SK-N-SH treated with all-trans-retinoic acid at 6 μM for 48 hours (cell line): ENCODE data around the gene GPSM3.
"Not testable (repeated sequence)": the region's sequence is repeated elsewhere in the genome, so short reads cannot be mapped to it uniquely, and the experiment has no call there.

Experiments
- ATAC-seq: fragments of 200-7000 bp; cut with Tn5 transposase; 3 replicates; pipeline ENCODE4 v1.9.1; 2020; ENCODE audit warnings: mild to moderate bottlenecking, moderate library complexity
- ARNTL ChIP-seq: fragments of 450-650 bp; formaldehyde crosslinking; IDR thresholded peaks from 2 replicates; pipeline ENCODE4 v1.5.0; 2020; ENCODE audit warnings: low read depth, mild to moderate bottlenecking, moderate library complexity, borderline replicate concordance
- BACH2 ChIP-seq: fragments of 250-450 bp; sonication (Bioruptor Pico); IDR thresholded peaks from 2 replicates; pipeline ENCODE4 v1.9.0; 2021; ENCODE audit warnings: mild to moderate bottlenecking, borderline replicate concordance
- CSDC2 ChIP-seq: fragments of 250-450 bp; sonication (Bioruptor Pico); IDR thresholded peaks from 2 replicates; pipeline ENCODE4 v1.5.0; 2020; ENCODE audit warnings: mild to moderate bottlenecking, moderate library complexity
- ESRRG ChIP-seq: fragments of 250-450 bp; sonication (Bioruptor Pico); IDR thresholded peaks from 2 replicates; pipeline ENCODE4 v1.6.1; 2021; ENCODE audit warnings: mild to moderate bottlenecking
- ISL1 ChIP-seq: fragments of 250-450 bp; sonication (Bioruptor Pico); IDR thresholded peaks from 2 replicates; pipeline ENCODE4 v2.1.2; 2022; ENCODE audit warnings: mild to moderate bottlenecking, moderate library complexity
- OSR1 ChIP-seq: fragments of 250-450 bp; sonication (Bioruptor Pico); IDR thresholded peaks from 2 replicates; pipeline ENCODE4 v1.8.0; 2022; ENCODE audit warnings: moderate library complexity, mild to moderate bottlenecking, inconsistent platforms
- PPARA ChIP-seq: fragments of 250-450 bp; sonication (Bioruptor Pico); IDR thresholded peaks from 2 replicates; pipeline ENCODE4 v1.5.0; 2020; ENCODE audit warnings: mild to moderate bottlenecking, borderline replicate concordance
- RARB ChIP-seq: fragments of 250-450 bp; sonication (Bioruptor Pico); IDR thresholded peaks from 2 replicates; pipeline ENCODE4 v1.8.0; 2021; ENCODE audit warnings: mild to moderate bottlenecking, moderate library complexity
- SNAI2 ChIP-seq: fragments of 250-450 bp; sonication (Bioruptor Pico); IDR thresholded peaks from 2 replicates; pipeline ENCODE4 v1.5.0; 2020; ENCODE audit warnings: mild to moderate bottlenecking, moderate library complexity
- TCF4 ChIP-seq: fragments of 250-450 bp; sonication (Bioruptor Pico); IDR thresholded peaks from 2 replicates; pipeline ENCODE4 v1.8.0; 2021; ENCODE audit warnings: mild to moderate bottlenecking, moderate library complexity, borderline replicate concordance
- TOX ChIP-seq: fragments of 250-450 bp; sonication (Bioruptor Pico); IDR thresholded peaks from 2 replicates; pipeline ENCODE4 v1.8.0; 2021; ENCODE audit warnings: mild to moderate bottlenecking, moderate library complexity, borderline replicate concordance
- ZC3H10 ChIP-seq: fragments of 250-450 bp; sonication (Bioruptor Pico); IDR thresholded peaks from 2 replicates; pipeline ENCODE4 v1.5.1; 2021; ENCODE audit warnings: mild to moderate bottlenecking, moderate library complexity
- ZFP30 ChIP-seq: fragments of 450-650 bp; formaldehyde crosslinking; IDR thresholded peaks from 2 replicates; pipeline ENCODE4 v1.5.0; 2022; ENCODE audit warnings: mild to moderate bottlenecking, moderate library complexity
- ZNF565 ChIP-seq: fragments of 450-650 bp; formaldehyde crosslinking; conservative IDR thresholded peaks from 2 replicates; pipeline ENCODE4 v1.5.0; 2020; ENCODE audit warnings: low read depth, mild to moderate bottlenecking, moderate library complexity
- ZNF70 ChIP-seq: fragments of 450-650 bp; formaldehyde crosslinking; IDR thresholded peaks from 2 replicates; pipeline ENCODE4 v1.5.0; 2020; ENCODE audit warnings: mild to moderate bottlenecking, moderate library complexity
- ZNF8 ChIP-seq: fragments of 450-650 bp; formaldehyde crosslinking; IDR thresholded peaks from 2 replicates; pipeline ENCODE4 v1.5.0; 2020; ENCODE audit warnings: mild to moderate bottlenecking, moderate library complexity
- TF ChIP-seq, protein P1 (sequence below): fragments of 250-450 bp; sonication (Bioruptor Pico); IDR thresholded peaks from 2 replicates; pipeline ENCODE4 v1.5.0; 2020; ENCODE audit warnings: mild to moderate bottlenecking, moderate library complexity
- TF ChIP-seq, protein P2 (sequence below): fragments of 250-450 bp; sonication (Bioruptor Pico); IDR thresholded peaks from 2 replicates; pipeline ENCODE4 v1.8.0; 2020; ENCODE audit warnings: mild to moderate bottlenecking, moderate library complexity, borderline replicate concordance
- TF ChIP-seq, protein P3 (sequence below): fragments of 250-450 bp; sonication (Bioruptor Pico); IDR thresholded peaks from 2 replicates; pipeline ENCODE4 v1.5.1; 2020; ENCODE audit warnings: low read depth, mild to moderate bottlenecking, moderate library complexity
- TF ChIP-seq, protein P4 (sequence below): fragments of 250-450 bp; sonication (Bioruptor Pico); IDR thresholded peaks from 2 replicates; pipeline ENCODE4 v1.5.1; 2021; ENCODE audit warnings: mild to moderate bottlenecking, moderate library complexity
- TF ChIP-seq, protein P5 (sequence below): fragments of 250-450 bp; sonication (Bioruptor Pico); IDR thresholded peaks from 2 replicates; pipeline ENCODE4 v1.8.0; 2021; ENCODE audit warnings: low read depth, mild to moderate bottlenecking, moderate library complexity, borderline replicate concordance

Gene GPSM3

DNA sequence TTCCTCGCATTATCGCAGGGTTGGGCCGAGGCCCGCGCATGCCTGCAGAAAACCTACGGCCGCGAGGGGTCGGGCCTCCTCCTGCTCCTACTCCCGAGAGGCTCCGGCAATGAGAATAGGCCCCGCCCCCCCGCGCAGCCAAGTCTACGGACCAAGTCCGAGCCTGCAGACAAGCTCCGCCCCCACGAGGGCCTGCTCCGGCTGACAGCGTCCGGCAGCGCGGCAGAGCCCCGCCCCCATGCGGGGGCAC lies 3.1 kb upstream of the GPSM3 start:
- TF ChIP-seq, protein P1, sequence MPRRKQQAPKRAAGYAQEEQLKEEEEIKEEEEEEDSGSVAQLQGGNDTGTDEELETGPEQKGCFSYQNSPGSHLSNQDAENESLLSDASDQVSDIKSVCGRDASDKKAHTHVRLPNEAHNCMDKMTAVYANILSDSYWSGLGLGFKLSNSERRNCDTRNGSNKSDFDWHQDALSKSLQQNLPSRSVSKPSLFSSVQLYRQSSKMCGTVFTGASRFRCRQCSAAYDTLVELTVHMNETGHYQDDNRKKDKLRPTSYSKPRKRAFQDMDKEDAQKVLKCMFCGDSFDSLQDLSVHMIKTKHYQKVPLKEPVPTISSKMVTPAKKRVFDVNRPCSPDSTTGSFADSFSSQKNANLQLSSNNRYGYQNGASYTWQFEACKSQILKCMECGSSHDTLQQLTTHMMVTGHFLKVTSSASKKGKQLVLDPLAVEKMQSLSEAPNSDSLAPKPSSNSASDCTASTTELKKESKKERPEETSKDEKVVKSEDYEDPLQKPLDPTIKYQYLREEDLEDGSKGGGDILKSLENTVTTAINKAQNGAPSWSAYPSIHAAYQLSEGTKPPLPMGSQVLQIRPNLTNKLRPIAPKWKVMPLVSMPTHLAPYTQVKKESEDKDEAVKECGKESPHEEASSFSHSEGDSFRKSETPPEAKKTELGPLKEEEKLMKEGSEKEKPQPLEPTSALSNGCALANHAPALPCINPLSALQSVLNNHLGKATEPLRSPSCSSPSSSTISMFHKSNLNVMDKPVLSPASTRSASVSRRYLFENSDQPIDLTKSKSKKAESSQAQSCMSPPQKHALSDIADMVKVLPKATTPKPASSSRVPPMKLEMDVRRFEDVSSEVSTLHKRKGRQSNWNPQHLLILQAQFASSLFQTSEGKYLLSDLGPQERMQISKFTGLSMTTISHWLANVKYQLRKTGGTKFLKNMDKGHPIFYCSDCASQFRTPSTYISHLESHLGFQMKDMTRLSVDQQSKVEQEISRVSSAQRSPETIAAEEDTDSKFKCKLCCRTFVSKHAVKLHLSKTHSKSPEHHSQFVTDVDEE (CRISPR knock-in tag) = no peak
- TF ChIP-seq ZNF8 (no peak), SNAI2 (CRISPR knock-in tag) (no peak), CSDC2 (CRISPR knock-in tag) (no peak), TOX (no peak), TCF4 (CRISPR knock-in tag) (no peak), ISL1 (no peak), ESRRG (CRISPR knock-in tag) (no peak), OSR1 (no peak), ZNF70 (CRISPR knock-in tag) (no peak), ARNTL (no peak), ZNF565 (no peak), BACH2 (no peak), ZC3H10 (CRISPR knock-in tag) (no peak), PPARA (CRISPR knock-in tag) (no peak)
- TF ChIP-seq, protein P2, sequence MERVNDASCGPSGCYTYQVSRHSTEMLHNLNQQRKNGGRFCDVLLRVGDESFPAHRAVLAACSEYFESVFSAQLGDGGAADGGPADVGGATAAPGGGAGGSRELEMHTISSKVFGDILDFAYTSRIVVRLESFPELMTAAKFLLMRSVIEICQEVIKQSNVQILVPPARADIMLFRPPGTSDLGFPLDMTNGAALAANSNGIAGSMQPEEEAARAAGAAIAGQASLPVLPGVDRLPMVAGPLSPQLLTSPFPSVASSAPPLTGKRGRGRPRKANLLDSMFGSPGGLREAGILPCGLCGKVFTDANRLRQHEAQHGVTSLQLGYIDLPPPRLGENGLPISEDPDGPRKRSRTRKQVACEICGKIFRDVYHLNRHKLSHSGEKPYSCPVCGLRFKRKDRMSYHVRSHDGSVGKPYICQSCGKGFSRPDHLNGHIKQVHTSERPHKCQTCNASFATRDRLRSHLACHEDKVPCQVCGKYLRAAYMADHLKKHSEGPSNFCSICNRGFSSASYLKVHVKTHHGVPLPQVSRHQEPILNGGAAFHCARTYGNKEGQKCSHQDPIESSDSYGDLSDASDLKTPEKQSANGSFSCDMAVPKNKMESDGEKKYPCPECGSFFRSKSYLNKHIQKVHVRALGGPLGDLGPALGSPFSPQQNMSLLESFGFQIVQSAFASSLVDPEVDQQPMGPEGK (CRISPR knock-in tag) = no peak
- TF ChIP-seq, protein P3, sequence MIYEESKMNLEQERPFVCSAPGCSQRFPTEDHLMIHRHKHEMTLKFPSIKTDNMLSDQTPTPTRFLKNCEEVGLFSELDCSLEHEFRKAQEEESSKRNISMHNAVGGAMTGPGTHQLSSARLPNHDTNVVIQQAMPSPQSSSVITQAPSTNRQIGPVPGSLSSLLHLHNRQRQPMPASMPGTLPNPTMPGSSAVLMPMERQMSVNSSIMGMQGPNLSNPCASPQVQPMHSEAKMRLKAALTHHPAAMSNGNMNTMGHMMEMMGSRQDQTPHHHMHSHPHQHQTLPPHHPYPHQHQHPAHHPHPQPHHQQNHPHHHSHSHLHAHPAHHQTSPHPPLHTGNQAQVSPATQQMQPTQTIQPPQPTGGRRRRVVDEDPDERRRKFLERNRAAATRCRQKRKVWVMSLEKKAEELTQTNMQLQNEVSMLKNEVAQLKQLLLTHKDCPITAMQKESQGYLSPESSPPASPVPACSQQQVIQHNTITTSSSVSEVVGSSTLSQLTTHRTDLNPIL = no peak
- TF ChIP-seq, all 23 proteins: peak for 0
- no peak for ATAC-seq

DNA sequence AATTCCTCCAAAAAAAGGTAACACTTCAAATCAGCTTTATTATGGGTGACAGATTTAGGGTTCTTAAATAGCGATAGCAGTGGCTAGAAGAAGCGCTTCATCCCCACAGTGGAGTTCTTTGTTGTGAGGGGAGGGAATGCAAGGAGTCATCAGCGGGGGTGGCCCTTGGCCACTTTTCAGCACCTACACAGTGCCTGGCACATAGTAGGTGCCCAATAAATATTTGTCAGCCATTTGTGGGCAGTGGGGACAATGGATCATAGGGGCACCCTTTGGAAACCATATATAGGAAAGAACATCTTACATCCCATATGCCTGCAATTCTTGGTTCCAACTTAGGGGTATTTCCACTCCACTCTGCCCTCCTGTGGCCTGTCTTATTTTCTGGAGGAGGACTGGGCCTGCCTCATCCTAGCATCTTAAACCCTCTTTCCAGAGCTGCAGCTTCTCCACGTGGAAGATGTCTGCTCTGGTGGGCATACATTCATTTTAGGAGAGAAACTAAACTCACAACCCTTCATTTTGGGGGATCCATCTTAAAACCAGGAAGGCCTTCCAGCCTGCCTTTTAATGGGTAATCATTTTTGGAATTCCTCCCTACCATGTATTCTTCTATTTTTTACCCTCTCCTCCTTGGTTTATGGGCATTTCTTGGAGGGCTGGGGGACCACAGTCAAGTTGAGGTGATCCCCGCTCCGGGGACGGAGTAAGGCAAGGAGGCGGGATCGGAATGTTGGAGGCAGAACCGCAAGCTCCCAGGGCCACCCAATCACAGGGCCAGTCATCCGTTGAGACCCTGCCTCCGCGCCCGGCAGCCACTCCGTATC lies 2.6 kb upstream of the GPSM3 start:
- ATAC-seq = peak; percentile 92

DNA sequence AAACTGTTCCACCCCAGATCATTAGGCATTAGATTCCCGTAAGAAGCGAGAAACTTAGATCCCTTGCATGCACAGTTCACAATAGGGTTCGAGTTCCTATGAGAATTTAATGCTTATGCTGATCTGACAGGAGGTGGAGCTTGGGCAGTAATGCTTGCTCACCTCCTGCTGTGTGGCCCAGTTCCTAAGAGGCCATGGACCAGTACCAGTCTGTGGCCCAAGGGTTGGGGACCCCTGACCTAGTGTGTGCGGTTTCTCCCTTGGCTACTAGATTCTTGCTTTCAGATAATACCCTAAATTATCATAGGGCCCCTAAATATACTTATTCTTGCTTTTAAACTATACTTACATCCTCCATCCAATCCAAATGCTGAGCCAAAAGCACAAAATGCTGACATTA lies 1.9 kb upstream of the GPSM3 start:
- TF ChIP-seq ARNTL (no peak), RARB (no peak), OSR1 (no peak), ZNF8 (no peak), TOX (no peak), ZNF565 (no peak)
- TF ChIP-seq, protein P4, sequence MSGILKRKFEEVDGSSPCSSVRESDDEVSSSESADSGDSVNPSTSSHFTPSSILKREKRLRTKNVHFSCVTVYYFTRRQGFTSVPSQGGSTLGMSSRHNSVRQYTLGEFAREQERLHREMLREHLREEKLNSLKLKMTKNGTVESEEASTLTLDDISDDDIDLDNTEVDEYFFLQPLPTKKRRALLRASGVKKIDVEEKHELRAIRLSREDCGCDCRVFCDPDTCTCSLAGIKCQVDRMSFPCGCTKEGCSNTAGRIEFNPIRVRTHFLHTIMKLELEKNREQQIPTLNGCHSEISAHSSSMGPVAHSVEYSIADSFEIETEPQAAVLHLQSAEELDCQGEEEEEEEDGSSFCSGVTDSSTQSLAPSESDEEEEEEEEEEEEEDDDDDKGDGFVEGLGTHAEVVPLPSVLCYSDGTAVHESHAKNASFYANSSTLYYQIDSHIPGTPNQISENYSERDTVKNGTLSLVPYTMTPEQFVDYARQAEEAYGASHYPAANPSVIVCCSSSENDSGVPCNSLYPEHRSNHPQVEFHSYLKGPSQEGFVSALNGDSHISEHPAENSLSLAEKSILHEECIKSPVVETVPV (CRISPR knock-in tag) = no peak
- TF ChIP-seq, protein P2 (CRISPR knock-in tag) = no peak
- TF ChIP-seq, protein P5, sequence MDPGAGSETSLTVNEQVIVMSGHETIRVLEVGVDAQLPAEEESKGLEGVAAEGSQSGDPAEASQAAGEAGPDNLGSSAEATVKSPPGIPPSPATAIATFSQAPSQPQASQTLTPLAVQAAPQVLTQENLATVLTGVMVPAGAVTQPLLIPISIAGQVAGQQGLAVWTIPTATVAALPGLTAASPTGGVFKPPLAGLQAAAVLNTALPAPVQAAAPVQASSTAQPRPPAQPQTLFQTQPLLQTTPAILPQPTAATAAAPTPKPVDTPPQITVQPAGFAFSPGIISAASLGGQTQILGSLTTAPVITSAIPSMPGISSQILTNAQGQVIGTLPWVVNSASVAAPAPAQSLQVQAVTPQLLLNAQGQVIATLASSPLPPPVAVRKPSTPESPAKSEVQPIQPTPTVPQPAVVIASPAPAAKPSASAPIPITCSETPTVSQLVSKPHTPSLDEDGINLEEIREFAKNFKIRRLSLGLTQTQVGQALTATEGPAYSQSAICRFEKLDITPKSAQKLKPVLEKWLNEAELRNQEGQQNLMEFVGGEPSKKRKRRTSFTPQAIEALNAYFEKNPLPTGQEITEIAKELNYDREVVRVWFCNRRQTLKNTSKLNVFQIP = no peak

More for the DNA sequence above, 2.6 kb upstream of the GPSM3 start:
- TF ChIP-seq ZFP30 (CRISPR knock-in tag) = no peak
- 0 out of 2 replicates have a peak, but pooled peaks have one; percentile 30 for TF ChIP-seq RARB
- TF ChIP-seq, all 23 proteins: peak for 1

DNA sequence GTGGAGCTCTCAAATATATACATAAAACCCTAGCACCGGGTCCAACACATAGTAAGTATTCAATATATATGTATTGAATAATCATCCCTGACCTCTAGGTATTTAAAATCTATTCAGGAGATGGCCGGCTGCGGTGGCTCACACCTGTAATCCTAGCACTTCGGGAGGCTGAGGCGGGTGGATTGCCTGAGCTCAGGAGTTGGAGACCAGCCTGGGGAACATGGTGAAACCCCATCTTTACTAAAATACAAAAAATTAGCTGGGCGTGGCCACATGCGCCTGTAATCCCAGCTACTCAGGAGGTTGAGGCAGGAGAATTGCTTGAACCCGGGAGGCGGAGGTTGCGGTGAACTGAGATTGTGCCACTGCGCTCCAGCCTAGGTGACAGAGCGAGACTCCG lies 653 bp upstream of the GPSM3 start:
- not testable (repeated sequence) for ATAC-seq

More for the DNA sequence above, 1.9 kb upstream of the GPSM3 start:
- ATAC-seq = no peak
